Right ventricle myocardium inferior (tissue), 1 donor: Measurements from ENCODE around the gene ITPK1. TPM values are rescaled to one million over a fixed set of nuclear protein-coding genes. Genes with fewer than 3 reads are reported as not detected.
A peak's percentile ranks its signal among the peaks of the same experiment; 100 is the strongest.

Experiments used
- ATAC-seq: fragments of 200-7000 bp; cut with Tn5 transposase; one replicate; pipeline ENCODE4 v1.9.1; 2020; ENCODE audit warnings: mild to moderate bottlenecking, moderate library complexity
- DNase-seq: peaks from one replicate; pipeline ENCODE4 v3.0.0; 2021; ENCODE audit errors: missing footprints
- intact Hi-C: fragments of 100-400 bp; cut with DNase I; formaldehyde crosslinking; loops from one replicate; pipeline ENCODE4 v1.11.0; 2022
- total RNA-seq: library from RNA; stranded (reverse); fragmentation: NEBNext Ultra II Directional; extraction: Animal tissue kit (Norgen Biotek cat#: 25700); gene quantifications from one replicate; pipeline ENCODE4 v1.2.1, GENCODE V29; 2021
- donor health status: DM: no; HTN: yes; CAD: no; lungs with severe emphysema.

The ITPK1 gene
- total RNA-seq, 1 donor from 2014 or later: 123 TPM

GRCh38 chr14:92976268-92976667 lies 139.5 kb downstream of the ITPK1 start:
- DNase-seq (no peak), ATAC-seq (no peak)
- intact Hi-C loops: no loop called here

GRCh38 chr14:92974541-92975345 lies 141.0 kb downstream of the ITPK1 start:
- DNase-seq: no peak
- intact Hi-C loops: loop anchor here (5.0 kb wide), 3 partner anchors 33 to 158 kb away; no protein-coding TSS in a partner anchor

GRCh38 chr14:92973798-92974372 lies 141.8 kb downstream of the ITPK1 start:
- intact Hi-C loops: loop anchor here (1.0 to 5.0 kb wide), 4 partner anchors 33 to 158 kb away; partner anchors contain the start of gene ITPK1
- ATAC-seq (peak; percentile 38), DNase-seq (no peak)

More at GRCh38 chr14:92974541-92975345, 141.0 kb downstream of the ITPK1 start:
- ATAC-seq: no peak

- peak; percentile 87 for DNase-seq
- intact Hi-C loops: loop anchor here (1.0 to 5.0 kb wide), 4 partner anchors 34 to 159 kb away; partner anchors contain the start of gene ITPK1
These were observed 142.4 kb downstream of the ITPK1 start for GRCh38 chr14:92973261-92973797.

GRCh38 chr14:92971601-92972180 lies 144.0 kb downstream of the ITPK1 start:
- intact Hi-C loops: loop anchor here (5.0 kb wide), 3 partner anchors 36 to 161 kb away; no protein-coding TSS in a partner anchor
- no peak for DNase-seq
- no peak for ATAC-seq

More at GRCh38 chr14:92973261-92973797, 142.4 kb downstream of the ITPK1 start:
- peak; percentile 93 for ATAC-seq

- intact Hi-C loops: loop anchor here (5.0 kb wide), 3 partner anchors 37 to 162 kb away; no protein-coding TSS in a partner anchor
These were observed 145.5 kb downstream of the ITPK1 start for GRCh38 chr14:92970271-92970670.

GRCh38 chr14:92969871-92970270 lies 145.9 kb downstream of the ITPK1 start:
- intact Hi-C loops: loop anchor here (5.0 kb wide), 3 partner anchors 37 to 162 kb away; no protein-coding TSS in a partner anchor
- no peak for ATAC-seq
- DNase-seq: no peak

More at GRCh38 chr14:92970271-92970670, 145.5 kb downstream of the ITPK1 start:
- no peak for DNase-seq
- ATAC-seq: no peak

- intact Hi-C loops: no loop called here
- ATAC-seq: no peak
- DNase-seq: no peak
These were observed 146.3 kb downstream of the ITPK1 start for GRCh38 chr14:92969430-92969829.

- intact Hi-C loops: no loop called here
- DNase-seq (no peak), ATAC-seq (no peak)
These were observed 147.3 kb downstream of the ITPK1 start for GRCh38 chr14:92968291-92969020.

GRCh38 chr14:92967346-92967926 lies 148.3 kb downstream of the ITPK1 start:
- intact Hi-C loops: no loop called here
- ATAC-seq: no peak
- DNase-seq: no peak

- intact Hi-C loops: no loop called here
- no peak for DNase-seq
- no peak for ATAC-seq
These were observed 150.4 kb downstream of the ITPK1 start for GRCh38 chr14:92965281-92965680.

GRCh38 chr14:92964124-92965109 lies 151.3 kb downstream of the ITPK1 start:
- intact Hi-C loops: no loop called here
- ATAC-seq (peak; percentile 50), DNase-seq (peak; percentile 45)

- intact Hi-C loops: no loop called here
- ATAC-seq: no peak
- peak; percentile 37 for DNase-seq
These were observed 152.2 kb downstream of the ITPK1 start for GRCh38 chr14:92963301-92964123.

- intact Hi-C loops: no loop called here
- ATAC-seq (no peak), DNase-seq (no peak)
These were observed 153.0 kb downstream of the ITPK1 start for GRCh38 chr14:92962831-92963095.

- ATAC-seq (no peak), DNase-seq (peak; percentile 55)
- intact Hi-C loops: no loop called here
These were observed 153.5 kb downstream of the ITPK1 start for GRCh38 chr14:92962031-92962830.

- DNase-seq (peak; percentile 43), ATAC-seq (no peak)
- intact Hi-C loops: no loop called here
These were observed 154.2 kb downstream of the ITPK1 start for GRCh38 chr14:92961567-92961855.
